GM12872 (cell line): ENCODE measurements around the gene MRGPRE.

Experiments used
- CTCF ChIP-seq: IDR thresholded peaks from 3 replicates; pipeline ENCODE4 v1.5.1; 2011; ENCODE audit warnings: low read depth, mild to moderate bottlenecking, low read length, moderate library complexity; ENCODE audit not compliant: insufficient read depth

Gene MRGPRE

GRCh38 chr11:3230636-3231549 is 1.3 kb downstream of the MRGPRE start:
- TF ChIP-seq CTCF, result no peak

GRCh38 chr11:3229673-3230630 is 2.3 kb downstream of the MRGPRE start:
- no peak for TF ChIP-seq CTCF

- no peak for TF ChIP-seq CTCF
These were observed 3.8 kb downstream of the MRGPRE start for GRCh38 chr11:3228445-3228829.

- TF ChIP-seq CTCF, result no peak
These were observed 4.4 kb downstream of the MRGPRE start for GRCh38 chr11:3227568-3228444.

- no peak for TF ChIP-seq CTCF
These were observed 5.2 kb downstream of the MRGPRE start for GRCh38 chr11:3226846-3227567.

GRCh38 chr11:3225826-3226750 is 6.1 kb downstream of the MRGPRE start:
- no peak for TF ChIP-seq CTCF
